NCI-H1092 treated with DMSO at 0.1 percent for 48 hours (cell line): ENCODE measurements around the gene HECTD2.
"Not testable (repeated sequence)": the region's sequence is repeated elsewhere in the genome, so short reads cannot be mapped to it uniquely, and the experiment has no call there.

ENCODE experiments used
- DNase-seq: peaks from one replicate; lab custom pipeline; 2025; lab: John Stamatoyannopoulos, UW

Gene HECTD2

GRCh38 chr10:91537614-91538383 is 127.7 kb downstream of the HECTD2 start:
- DNase-seq, result no peak

- DNase-seq, result no peak
These were observed 129.8 kb downstream of the HECTD2 start for GRCh38 chr10:91539930-91540329.

- DNase-seq, result no peak
These were observed 130.6 kb downstream of the HECTD2 start for GRCh38 chr10:91540733-91541132.

- no peak for DNase-seq
These were observed 131.3 kb downstream of the HECTD2 start for GRCh38 chr10:91541481-91541880.

- DNase-seq, result no peak
These were observed 135.2 kb downstream of the HECTD2 start for GRCh38 chr10:91545384-91545783.

- DNase-seq, result no peak
These were observed 135.7 kb downstream of the HECTD2 start for GRCh38 chr10:91545838-91546237.

GRCh38 chr10:91549262-91549661 is 139.1 kb downstream of the HECTD2 start:
- DNase-seq, result no peak

GRCh38 chr10:91550021-91550420 is 139.9 kb downstream of the HECTD2 start:
- DNase-seq, result no peak

GRCh38 chr10:91551856-91552255 is 141.7 kb downstream of the HECTD2 start:
- DNase-seq, result peak; percentile 62

GRCh38 chr10:91552274-91553095 is 142.3 kb downstream of the HECTD2 start:
- no peak for DNase-seq

- no peak for DNase-seq
These were observed 145.3 kb downstream of the HECTD2 start for GRCh38 chr10:91555455-91555854.

- DNase-seq, result no peak
These were observed 146.8 kb downstream of the HECTD2 start for GRCh38 chr10:91556691-91557566.

- DNase-seq, result no peak
These were observed 147.5 kb downstream of the HECTD2 start for GRCh38 chr10:91557651-91558111.

- DNase-seq, result no peak
These were observed 148.3 kb downstream of the HECTD2 start for GRCh38 chr10:91558473-91558872.

GRCh38 chr10:91559169-91559568 is 149.0 kb downstream of the HECTD2 start:
- DNase-seq, result no peak

GRCh38 chr10:91559750-91560149 is 149.6 kb downstream of the HECTD2 start:
- no peak for DNase-seq

GRCh38 chr10:91560827-91561226 is 150.7 kb downstream of the HECTD2 start:
- DNase-seq, result not testable (repeated sequence)

- DNase-seq, result no peak
These were observed 152.9 kb downstream of the HECTD2 start for GRCh38 chr10:91562839-91563581.

- no peak for DNase-seq
These were observed 153.9 kb downstream of the HECTD2 start for GRCh38 chr10:91564026-91564425.
